ENCODE data around the gene RIMBP2.

The RIMBP2 gene

DNA sequence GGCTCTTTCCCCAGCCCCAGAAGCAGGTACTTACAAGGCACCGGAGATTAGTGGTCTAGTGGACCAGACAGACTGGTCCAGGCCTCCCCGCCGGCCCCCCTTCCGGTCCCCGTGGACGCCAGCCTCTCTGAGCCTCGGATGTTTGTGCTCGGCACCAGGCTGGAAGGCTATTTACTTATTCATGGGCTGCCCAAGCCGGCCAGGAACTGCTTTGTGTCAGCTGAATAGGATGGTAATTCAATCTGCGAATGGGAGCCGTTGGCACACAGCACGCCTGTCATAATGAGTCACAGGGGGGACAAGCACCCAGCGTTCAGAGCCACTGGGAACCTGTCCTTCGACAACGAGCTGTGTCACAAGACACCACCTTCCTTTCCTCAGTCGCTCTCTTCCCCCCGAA lies 82.3 kb downstream of the RIMBP2 start:
- DNase-seq = peak in 52 of 58 donors; percentile 10 to 85 (median 52)

- DNase-seq = no peak
These were observed 83.5 kb downstream of the RIMBP2 start for GRCh38 chr12:130632642-130633041.

GRCh38 chr12:130628304-130628703 lies 87.8 kb downstream of the RIMBP2 start:
- no peak for DNase-seq

GRCh38 chr12:130627175-130627574 lies 88.9 kb downstream of the RIMBP2 start:
- DNase-seq = no peak

DNA sequence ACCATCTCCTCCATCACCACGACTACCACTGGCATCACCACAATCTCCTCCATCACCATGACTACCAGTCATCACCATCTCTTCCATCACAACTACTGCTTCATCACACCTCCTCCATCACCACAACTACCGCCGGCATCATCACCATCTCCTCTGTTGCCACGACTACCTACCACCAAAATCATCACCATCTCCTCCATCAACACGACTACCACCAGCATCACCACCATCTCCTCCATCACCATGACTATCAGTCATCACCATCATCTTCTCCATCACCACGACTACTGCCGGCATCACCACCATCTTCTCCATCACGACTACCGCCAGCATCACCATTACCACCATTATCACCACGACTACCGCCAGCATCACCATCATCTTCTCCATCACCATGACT lies 89.5 kb downstream of the RIMBP2 start:
- DNase-seq = no peak

- no peak for DNase-seq
These were observed 90.9 kb downstream of the RIMBP2 start for GRCh38 chr12:130625201-130625600.

DNA sequence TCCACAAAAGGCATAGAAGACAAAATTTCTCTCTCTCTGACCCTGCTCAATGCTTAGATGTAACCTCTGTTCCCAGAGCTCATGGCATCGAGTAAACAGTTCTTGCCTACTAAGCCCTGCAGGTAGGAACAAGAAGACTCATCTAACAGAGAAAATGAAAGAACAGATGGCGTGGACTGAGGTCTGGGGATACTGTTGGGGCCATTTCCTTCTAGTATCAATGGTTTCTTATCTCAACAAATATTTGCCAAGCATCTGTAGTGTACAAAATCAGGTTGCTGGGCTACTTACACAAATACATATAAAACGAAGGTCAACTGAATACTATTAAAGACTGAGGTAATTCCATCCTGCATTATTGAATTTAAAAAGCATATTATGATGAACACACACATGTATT lies 93.3 kb downstream of the RIMBP2 start:
- no peak for DNase-seq

GRCh38 chr12:130621696-130622298 lies 94.3 kb downstream of the RIMBP2 start:
- no peak for DNase-seq

DNA sequence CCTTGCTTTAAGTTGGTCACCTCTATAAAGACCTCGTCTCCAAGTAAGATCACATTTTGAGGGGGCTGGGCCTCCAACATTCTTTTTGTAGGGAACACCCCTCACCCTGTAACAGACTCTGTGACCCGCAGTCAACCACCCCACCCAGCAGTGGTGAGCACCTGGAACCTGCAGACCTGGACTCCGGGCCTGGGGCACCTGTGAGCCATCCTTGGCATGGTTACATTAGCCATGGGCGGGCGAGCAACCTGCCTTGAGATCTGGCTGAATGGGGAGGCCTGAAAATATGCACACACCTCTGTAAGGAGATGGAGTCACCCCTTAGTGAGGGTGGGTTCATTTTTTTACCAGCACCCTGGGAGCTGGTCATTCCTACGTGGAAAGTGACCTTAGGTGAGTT lies 95.3 kb downstream of the RIMBP2 start:
- no peak for DNase-seq

- DNase-seq = no peak
These were observed 95.8 kb downstream of the RIMBP2 start for GRCh38 chr12:130620281-130620680.

DNA sequence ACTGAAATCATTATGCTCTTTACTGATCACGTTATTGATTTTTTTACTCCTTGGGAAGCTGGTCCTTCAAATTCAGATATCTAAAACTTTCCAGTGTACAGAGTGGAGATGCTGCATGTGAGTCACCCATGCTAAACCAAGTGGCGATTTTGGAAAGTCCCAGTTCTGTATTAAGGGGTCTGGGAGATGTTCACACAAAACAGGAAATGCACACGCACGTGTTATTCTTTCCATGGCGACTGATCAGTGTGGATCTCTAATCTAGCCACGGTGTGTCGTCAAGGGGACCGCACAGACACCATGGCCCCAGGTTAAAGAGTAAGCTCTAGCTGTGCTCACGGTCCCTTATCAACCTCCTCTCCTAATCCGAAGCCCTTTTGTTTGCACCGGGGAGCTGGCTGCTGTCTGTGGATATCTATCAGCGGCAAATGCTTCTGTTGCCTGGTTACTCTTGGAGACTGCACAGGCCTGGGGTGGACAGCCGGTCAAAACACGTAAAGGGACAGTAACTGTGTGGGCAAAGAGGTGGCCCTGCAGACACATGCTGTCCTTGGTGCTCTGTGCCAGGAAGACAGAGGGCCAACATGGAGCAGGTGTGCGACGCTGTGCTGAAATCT lies 96.6 kb downstream of the RIMBP2 start:
- DNase-seq = no peak

- DNase-seq = no peak
These were observed 98.9 kb downstream of the RIMBP2 start for GRCh38 chr12:130617219-130617618.

- peak in 3 of 58 donors; percentile 3 to 16 (median 13) for DNase-seq
These were observed 100.2 kb downstream of the RIMBP2 start for GRCh38 chr12:130615861-130616345.

DNA sequence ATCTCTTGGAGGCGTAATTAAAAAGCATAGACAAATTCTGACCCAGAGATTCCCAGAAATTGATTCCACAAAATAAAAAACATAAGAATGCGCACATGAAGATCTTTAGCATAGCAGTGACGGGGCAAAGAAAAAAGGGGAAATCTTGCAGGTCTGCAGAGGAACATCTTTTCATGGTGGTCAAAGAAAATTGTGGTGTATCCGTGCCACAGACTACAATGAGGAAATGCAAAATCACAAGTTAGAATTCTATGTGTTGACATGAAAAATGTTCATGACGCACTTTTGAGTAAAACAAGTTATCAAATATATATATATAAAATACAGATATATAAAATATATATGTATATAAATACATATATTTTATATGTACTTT lies 101.6 kb downstream of the RIMBP2 start:
- DNase-seq = no peak

DNA sequence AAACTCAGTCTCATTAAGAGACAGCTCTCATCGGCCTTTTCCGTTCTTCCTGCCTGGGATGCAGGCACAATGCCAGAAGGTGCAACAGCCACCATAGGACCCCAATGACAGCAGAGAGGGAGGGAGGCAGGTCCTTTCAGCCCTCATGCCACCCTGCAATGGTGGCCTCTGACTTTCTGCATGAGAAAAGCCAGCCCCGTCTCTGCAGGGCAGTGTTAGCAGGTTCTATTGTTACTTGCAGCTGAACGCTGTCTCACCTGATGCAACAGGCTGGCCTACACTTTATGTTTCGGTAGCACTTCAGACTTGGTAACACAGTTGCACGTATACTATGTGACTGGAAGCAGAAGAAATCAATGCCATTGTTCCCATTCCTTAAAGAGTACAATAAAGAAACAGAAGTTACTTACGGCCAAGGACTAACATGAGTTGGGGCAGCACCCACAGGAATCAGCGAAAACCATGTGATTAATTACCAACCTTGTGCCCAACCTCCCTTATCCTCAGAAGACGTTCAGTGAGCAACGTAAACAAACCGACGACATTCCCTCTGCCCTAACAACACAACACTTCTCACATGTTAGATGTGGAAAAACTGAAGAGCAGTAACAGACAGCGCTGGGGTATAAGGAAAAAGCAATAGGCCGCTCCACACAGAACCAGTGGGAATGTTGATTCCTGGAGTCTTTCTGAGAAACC lies 102.1 kb downstream of the RIMBP2 start:
- no peak for DNase-seq

GRCh38 chr12:130613131-130613530 lies 103.0 kb downstream of the RIMBP2 start:
- DNase-seq = no peak

GRCh38 chr12:130611026-130611905 lies 104.8 kb downstream of the RIMBP2 start:
- DNase-seq = no peak

GRCh38 chr12:130609966-130610365 lies 106.1 kb downstream of the RIMBP2 start:
- DNase-seq = no peak

DNA sequence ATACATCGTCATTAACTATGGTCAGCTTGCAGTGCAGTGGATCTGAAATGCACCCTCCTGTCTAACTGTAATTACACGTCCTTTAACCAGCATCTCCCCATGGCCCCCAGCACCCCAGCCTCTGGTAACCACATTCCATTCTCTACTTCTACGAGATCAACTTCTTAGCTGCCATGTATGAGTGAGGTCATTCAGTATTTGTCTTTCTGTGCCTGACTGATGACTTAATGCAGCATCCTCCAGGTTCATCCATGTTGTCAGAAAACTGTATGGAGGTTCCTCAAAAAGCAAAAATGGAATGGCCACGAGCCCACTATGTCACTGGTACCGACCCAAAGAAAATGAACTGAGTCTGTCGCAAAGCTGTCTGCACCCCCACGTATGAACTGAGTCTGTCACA lies 107.3 kb downstream of the RIMBP2 start:
- no peak for DNase-seq

DNA sequence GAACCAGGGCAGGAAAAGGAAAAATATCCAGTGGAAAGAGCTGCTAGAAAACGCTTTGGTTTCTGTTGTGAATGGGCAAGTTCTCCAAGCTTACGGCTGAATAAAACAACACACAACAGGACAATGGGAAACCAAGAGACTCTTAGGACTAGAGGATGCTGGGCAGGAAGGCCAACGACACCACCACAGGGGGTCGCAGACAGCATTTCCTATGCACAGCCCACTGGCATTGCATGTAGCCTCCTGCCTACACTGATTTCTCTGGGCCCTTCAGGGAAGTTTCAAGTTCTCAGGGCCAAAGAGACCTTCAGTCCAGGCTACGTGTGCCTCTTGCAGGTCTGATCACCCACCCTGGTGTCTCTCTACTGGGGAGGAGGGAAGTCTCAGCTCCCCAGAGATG lies 108.0 kb downstream of the RIMBP2 start:
- no peak for DNase-seq

GRCh38 chr12:130606231-130606630 lies 109.9 kb downstream of the RIMBP2 start:
- DNase-seq = peak in 2 of 58 donors; percentile 3 to 52

All from anterior cingulate cortex (tissue), 58 donors.